ENCODE measurements around the gene NAGLU. TPM values are rescaled to one million over a fixed set of nuclear protein-coding genes. Genes with fewer than 3 reads are reported as not detected.

Gene NAGLU
- total RNA-seq, 1 donor from 2014 or later, result 6.2 TPM

- Mint-ChIP-seq H3K4me1 (no peaks in the 10 kb centered on the region), H3K27ac (no peak overlapping the region)
- H3K36me3 ChIP-seq, result peaks cover 2% of the 10 kb centered on the region
Observed at GRCh38 chr17:42591411-42591810, 55.4 kb downstream of the NAGLU start.

More at GRCh38 chr17:42591411-42591810, 55.4 kb downstream of the NAGLU start:
- no peaks in the 10 kb centered on the region for H3K27me3 Mint-ChIP-seq (ENCODE audit: insufficient read depth, low read depth)
- Histone ChIP-seq H3K9me3 (ENCODE audit: low read depth) (no peaks in the 10 kb centered on the region), H4K20me1 (ENCODE audit: low read depth) (no peaks in the 10 kb centered on the region), H3F3A (ENCODE audit: low read depth) (no peaks in the 10 kb centered on the region), H3K4me1 (no peaks in the 10 kb centered on the region), H3K9ac (no peak overlapping the region), H3K4me2 (no peak overlapping the region), H3K79me2 (ENCODE audit: low read depth) (peaks cover 6% of the 10 kb centered on the region), H3K4me3 (no peak overlapping the region), H3K27me3 (no peaks in the 10 kb centered on the region), H3K27ac (no peak overlapping the region), H2AFZ (replicated peaks) (no peak overlapping the region)
- H3K4me3 Mint-ChIP-seq, result no peak overlapping the region
- no peak for DNase-seq (ENCODE audit: low spot score)
- H3K36me3 Mint-ChIP-seq, result peaks cover 10% of the 10 kb centered on the region
- H3K9me3 Mint-ChIP-seq, result no peaks in the 10 kb centered on the region
- no peak for TF ChIP-seq EZH2phosphoT487 (IDR thresholded peaks at IDR 0.05)
- no peak for TF ChIP-seq EZH2 (IDR thresholded peaks at IDR 0.05)
- TF ChIP-seq CTCF (IDR thresholded peaks at IDR 0.05), result no peak

Small RNA genes lying within 50 kb of the gene (microRNA-seq; reads per million reads assigned to microRNA genes)
- gene MIR5010 (2.5 reads per million, percentile 10 among the genes with 10 or more reads in this experiment), gene MIR548AT (1.1 reads per million)

Small RNA genes lying within 50 kb of the gene (small RNA-seq; reads per million reads assigned to genes)
- not detected for gene MIR548AT

Other genes with a start within 250 kb of the NAGLU start
- gene STAT5A, start 247.7 kb upstream of the NAGLU start, total RNA-seq (ENCODE audit: low replicate concordance), result 6.7 and 10.0 TPM in 2 replicates
- 54.9 and 56.2 TPM in 2 replicates for gene STAT3, start 147.8 kb upstream of the NAGLU start, total RNA-seq (ENCODE audit: low replicate concordance)
- gene CAVIN1, start 113.0 kb upstream of the NAGLU start, total RNA-seq (ENCODE audit: low replicate concordance), result 5.5 and 14.0 TPM in 2 replicates
- gene ATP6V0A1, start 77.4 kb upstream of the NAGLU start, total RNA-seq (ENCODE audit: low replicate concordance), result 30.9 and 40.4 TPM in 2 replicates
- 2.2 and 2.6 TPM in 2 replicates for gene HSD17B1, start 16.7 kb downstream of the NAGLU start, total RNA-seq (ENCODE audit: low replicate concordance)
- 6.1 and 21.6 TPM in 2 replicates for gene COASY, start 25.9 kb downstream of the NAGLU start, total RNA-seq (ENCODE audit: low replicate concordance)
- gene MLX, start 30.9 kb downstream of the NAGLU start, total RNA-seq (ENCODE audit: low replicate concordance), result 15.8 and 21.3 TPM in 2 replicates
- gene PSMC3IP, start 41.5 kb downstream of the NAGLU start, total RNA-seq (ENCODE audit: low replicate concordance), result 22.8 and 23.7 TPM in 2 replicates
- 23.6 and 38.3 TPM in 2 replicates for gene RETREG3, start 73.1 kb downstream of the NAGLU start, total RNA-seq (ENCODE audit: low replicate concordance)
- gene TUBG1, start 73.4 kb downstream of the NAGLU start, total RNA-seq (ENCODE audit: low replicate concordance), result 45.7 and 74.9 TPM in 2 replicates
- gene TUBG2, start 123.0 kb downstream of the NAGLU start, total RNA-seq (ENCODE audit: low replicate concordance), result 12.8 and 19.6 TPM in 2 replicates
- gene PLEKHH3, start 140.8 kb downstream of the NAGLU start, total RNA-seq (ENCODE audit: low replicate concordance), result 3.4 and 22.8 TPM in 2 replicates
- 1.6 TPM in 1 of 2 replicates, not detected in the other for gene CCR10, start 145.6 kb downstream of the NAGLU start, total RNA-seq (ENCODE audit: low replicate concordance)
- gene CNTNAP1, start 146.3 kb downstream of the NAGLU start, total RNA-seq (ENCODE audit: low replicate concordance), result 15.1 and 29.7 TPM in 2 replicates
- gene EZH1, start 208.8 kb downstream of the NAGLU start, total RNA-seq (ENCODE audit: low replicate concordance), result 47.1 and 48.5 TPM in 2 replicates
- gene RAMP2, start 225.0 kb downstream of the NAGLU start, total RNA-seq (ENCODE audit: low replicate concordance), result 0.51 and 5.8 TPM in 2 replicates
- 77.5 and 114 TPM in 2 replicates for gene VPS25, start 237.2 kb downstream of the NAGLU start, total RNA-seq (ENCODE audit: low replicate concordance)
- gene WNK4, start 244.4 kb downstream of the NAGLU start, total RNA-seq (ENCODE audit: low replicate concordance), result 0.12 TPM in 1 of 2 replicates, not detected in the other